Esophagus muscularis mucosa (tissue), 4 donors: ENCODE measurements around the gene NPIPB2. TPM values are rescaled to one million over a fixed set of nuclear protein-coding genes. Genes with fewer than 3 reads are reported as not detected.
A peak's percentile ranks its signal among the peaks of the same experiment; 100 is the strongest.
"Not testable (repeated sequence)": the region's sequence is repeated elsewhere in the genome, so short reads cannot be mapped to it uniquely, and the experiment has no call there.

Experiments used
- DNase-seq: peaks from one replicate; pipeline ENCODE4 v3.0.0-alpha.2; 2017; ENCODE audit errors: extremely low spot score
- H3K27ac ChIP-seq, 4 donors: fragments of 200-600 bp; sonication (generic); replicated peaks in 1 of 4; 1 replicate in 3 of 4; 2 replicates in 1 of 4; pipeline ENCODE4 v1.5.1; 2016 to 2019; ENCODE audit warnings: mild to moderate bottlenecking in 1 of 4
- H3K27me3 ChIP-seq, 4 donors: fragments of 200-600 bp; sonication (generic); one replicate each; pipeline versions ENCODE4 v1.5.1 to v1.6.0; 2016 to 2019
- H3K36me3 ChIP-seq, 4 donors: fragments of 200-600 bp; sonication (generic); one replicate each; pipeline ENCODE4 v1.5.1; 2016 to 2019
- H3K4me1 ChIP-seq, 4 donors: fragments of 200-600 bp; sonication (generic); one replicate each; pipeline ENCODE4 v1.5.1; 2016 to 2019
- H3K4me3 ChIP-seq, 4 donors: fragments of 200-600 bp; sonication (generic); 1 replicate in 2 of 4; 2 replicates in 2 of 4; pipeline ENCODE4 v1.5.1; 2016 to 2019; ENCODE audit warnings: mild to moderate bottlenecking in 4 of 4, moderate library complexity in 1 of 4
- H3K9me3 ChIP-seq, 4 donors: fragments of 200-600 bp; sonication (generic); 1 replicate in 3 of 4; 2 replicates in 1 of 4; pipeline ENCODE4 v1.5.1; 2016 to 2019
- CTCF ChIP-seq, 3 experiments: fragments of 200-600 bp in 2 of 3; fragments of 450-650 bp in 1 of 3; sonication (generic) in 2 of 3; IDR thresholded peaks; one replicate each; pipeline ENCODE4 v1.5.1; 2017 to 2019; ENCODE audit warnings: antibody characterized with exemption in 3 of 3, mild to moderate bottlenecking in 2 of 3, moderate library complexity in 1 of 3
- EP300 ChIP-seq: sonication (generic); formaldehyde crosslinking; IDR thresholded peaks from one replicate; pipeline ENCODE4 v1.6.1; 2017; ENCODE audit warnings: antibody characterized with exemption
- POLR2A ChIP-seq: fragments of 450-650 bp; IDR thresholded peaks from one replicate; pipeline ENCODE4 v1.6.1; 2017; ENCODE audit warnings: antibody characterized with exemption, moderate library complexity, mild to moderate bottlenecking, low read depth
- POLR2AphosphoS5 ChIP-seq, 2 donors: sonication (generic); formaldehyde crosslinking; IDR thresholded peaks; one replicate each; pipeline ENCODE4 v1.6.1; 2017; ENCODE audit warnings: antibody characterized with exemption in 2 of 2
- WGBS: methylation state at CpG from one replicate; pipeline ENCODE4 v1.1.5; 2018; 5-methylcytosine and 5-hydroxymethylcytosine counted together
- intact Hi-C: fragments of 100-400 bp; cut with DNase I; formaldehyde crosslinking; loops from one replicate; pipeline ENCODE4 v1.15.1; 2023
- total RNA-seq, 4 donors: library from RNA; depleted of rRNA; stranded (reverse); fragments of >200 nt; gene quantifications; one replicate each; pipeline versions ENCODE4 v1.1.0 to v1.2.1, GENCODE V29; 2016

Gene NPIPB2
- total RNA-seq, 4 donors from 2014 or later, result 0.66 to 12.3 (median 8.7) TPM

- intact Hi-C loops, result no loop called here
- Histone ChIP-seq H3K4me1 (peaks cover 0 to 4% (median 0%) of the 10 kb centered on the region in 4 donors), H3K27ac (peak overlapping the region; percentile 10 to 46 (median 37)), H3K4me3 (no peak overlapping the region), H3K36me3 (no peaks in the 10 kb centered on the region), H3K27me3 (no peaks in the 10 kb centered on the region), H3K9me3 (no peaks in the 10 kb centered on the region)
- TF ChIP-seq POLR2AphosphoS5 (IDR thresholded peaks at IDR 0.05) (peak in 1 of 2 donors; percentile 10), POLR2A (no peak)
- no peak for DNase-seq
- WGBS, result 83% methylated on average over 10 of the region's 10 CpGs
Measured at GRCh38 chr16:11957591-11958395, 15.9 kb upstream of the NPIPB2 start.

GRCh38 chr16:11956558-11956957 is 14.7 kb upstream of the NPIPB2 start:
- H3K9me3 ChIP-seq, result no peaks in the 10 kb centered on the region
- TF ChIP-seq CTCF (IDR thresholded peaks at IDR 0.05) (no peak), POLR2A (no peak), EP300 (no peak), POLR2AphosphoS5 (IDR thresholded peaks at IDR 0.05) (no peak)
- no peaks in the 10 kb centered on the region for H3K36me3 ChIP-seq
- DNase-seq, result no peak
- no peak overlapping the region for H3K4me3 ChIP-seq
- no peaks in the 10 kb centered on the region for H3K27me3 ChIP-seq
- WGBS, result 83% methylated on average over 2 of the region's 2 CpGs
- intact Hi-C loops, result no loop called here
- peaks cover 0 to 4% (median 0%) of the 10 kb centered on the region in 4 donors for H3K4me1 ChIP-seq
- peak overlapping the region in 1 of 4 donors; percentile 43 for H3K27ac ChIP-seq

GRCh38 chr16:11955713-11956123 is 13.9 kb upstream of the NPIPB2 start:
- intact Hi-C loops, result no loop called here
- Histone ChIP-seq H3K9me3 (no peaks in the 10 kb centered on the region), H3K27ac (peak overlapping the region in 3 of 4 donors; percentile 31 to 55 (median 43)), H3K36me3 (no peaks in the 10 kb centered on the region), H3K4me3 (no peak overlapping the region), H3K27me3 (no peaks in the 10 kb centered on the region), H3K4me1 (peaks cover 0 to 4% (median 0%) of the 10 kb centered on the region in 4 donors)
- no peak for DNase-seq
- 41% methylated on average over 8 of the region's 8 CpGs for WGBS
- TF ChIP-seq POLR2AphosphoS5 (IDR thresholded peaks at IDR 0.05), result peak in 1 of 2 donors; percentile 47
- TF ChIP-seq EP300, result no peak
- no peak for TF ChIP-seq CTCF (IDR thresholded peaks at IDR 0.05)

- H3K9me3 ChIP-seq, H3K36me3 ChIP-seq, DNase-seq, H3K27ac ChIP-seq, H3K4me3 ChIP-seq, H3K27me3 ChIP-seq, intact Hi-C loops, H3K4me1 ChIP-seq: not testable (repeated sequence)
- WGBS, result 87% methylated on average over 8 of the region's 8 CpGs
Measured at GRCh38 chr16:11953576-11953975, 11.7 kb upstream of the NPIPB2 start.

- Histone ChIP-seq H3K36me3 (no peaks in the 10 kb centered on the region), H3K27me3 (peaks cover 0 to 6% (median 0%) of the 10 kb centered on the region in 4 donors), H3K4me3 (no peak overlapping the region), H3K4me1 (no peaks in the 10 kb centered on the region), H3K27ac (no peak overlapping the region), H3K9me3 (no peaks in the 10 kb centered on the region)
- 86% methylated on average over 5 of the region's 5 CpGs for WGBS
- intact Hi-C loops, result no loop called here
- TF ChIP-seq POLR2A (no peak), EP300 (no peak), CTCF (IDR thresholded peaks at IDR 0.05) (no peak), POLR2AphosphoS5 (IDR thresholded peaks at IDR 0.05) (no peak)
- no peak for DNase-seq
Measured at GRCh38 chr16:11950388-11950787, 8.5 kb upstream of the NPIPB2 start.
